ENCODE measurements around the gene MYH7.

- TF ChIP-seq CTCF (IDR thresholded peaks at IDR 0.05; ENCODE audit: low read depth, low read length): no peak
- no peak for TF ChIP-seq POLR2A (IDR thresholded peaks at IDR 0.05; ENCODE audit: extremely low read depth, insufficient read length)
- TF ChIP-seq MAX (IDR thresholded peaks at IDR 0.05; ENCODE audit: low read depth, low read length): no peak
Observed at GRCh38 chr14:23402296-23403138, 32.9 kb downstream of the MYH7 start.

Measured in NB4 (cell line).